Fibroblast of skin of right biceps (primary cell): ENCODE data around the gene ITGA2B.
"Not testable (repeated sequence)": the region's sequence is repeated elsewhere in the genome, so short reads cannot be mapped to it uniquely, and the experiment has no call there.

Source experiments
- DNase-seq: peaks from one replicate; pipeline ENCODE4 v3.0.0-alpha.2; 2013

The ITGA2B gene

DNA sequence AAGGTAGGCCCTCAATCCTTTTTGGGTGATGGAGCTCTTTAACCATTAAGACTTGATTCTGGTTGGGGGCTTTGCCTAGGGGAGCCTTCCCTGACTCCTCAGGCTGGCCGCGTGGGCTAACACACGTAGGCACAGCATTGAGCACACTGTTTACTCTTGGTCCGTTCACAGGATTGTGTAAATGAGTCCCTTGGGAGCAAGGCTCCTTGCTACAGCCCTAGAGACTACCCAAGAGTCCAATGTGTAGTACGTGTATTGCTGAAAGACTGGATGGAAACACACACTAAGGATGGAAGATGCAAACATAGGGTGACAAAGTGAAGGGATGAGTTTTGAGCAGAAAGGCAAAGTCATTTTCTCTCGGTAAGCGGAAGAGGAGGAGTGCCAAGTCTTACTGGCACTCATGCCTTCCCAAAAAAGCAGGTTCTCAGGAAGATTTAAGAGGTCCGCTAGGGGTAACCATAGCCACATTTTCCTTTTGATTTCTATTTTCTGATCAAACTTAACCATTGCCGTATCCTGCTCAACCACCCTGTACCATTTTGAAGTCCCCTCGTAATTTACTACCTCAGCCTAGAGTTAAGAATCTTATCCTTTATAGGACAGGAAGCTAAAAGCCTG lies 911 bp upstream of the ITGA2B start:
- no peak for DNase-seq

GRCh38 chr17:44389723-44390202 lies 314 bp upstream of the ITGA2B start:
- no peak for DNase-seq

GRCh38 chr17:44387804-44388203 lies 1.6 kb downstream of the ITGA2B start:
- DNase-seq: no peak

- no peak for DNase-seq
These were observed 3.3 kb downstream of the ITGA2B start for GRCh38 chr17:44386182-44386525.

DNA sequence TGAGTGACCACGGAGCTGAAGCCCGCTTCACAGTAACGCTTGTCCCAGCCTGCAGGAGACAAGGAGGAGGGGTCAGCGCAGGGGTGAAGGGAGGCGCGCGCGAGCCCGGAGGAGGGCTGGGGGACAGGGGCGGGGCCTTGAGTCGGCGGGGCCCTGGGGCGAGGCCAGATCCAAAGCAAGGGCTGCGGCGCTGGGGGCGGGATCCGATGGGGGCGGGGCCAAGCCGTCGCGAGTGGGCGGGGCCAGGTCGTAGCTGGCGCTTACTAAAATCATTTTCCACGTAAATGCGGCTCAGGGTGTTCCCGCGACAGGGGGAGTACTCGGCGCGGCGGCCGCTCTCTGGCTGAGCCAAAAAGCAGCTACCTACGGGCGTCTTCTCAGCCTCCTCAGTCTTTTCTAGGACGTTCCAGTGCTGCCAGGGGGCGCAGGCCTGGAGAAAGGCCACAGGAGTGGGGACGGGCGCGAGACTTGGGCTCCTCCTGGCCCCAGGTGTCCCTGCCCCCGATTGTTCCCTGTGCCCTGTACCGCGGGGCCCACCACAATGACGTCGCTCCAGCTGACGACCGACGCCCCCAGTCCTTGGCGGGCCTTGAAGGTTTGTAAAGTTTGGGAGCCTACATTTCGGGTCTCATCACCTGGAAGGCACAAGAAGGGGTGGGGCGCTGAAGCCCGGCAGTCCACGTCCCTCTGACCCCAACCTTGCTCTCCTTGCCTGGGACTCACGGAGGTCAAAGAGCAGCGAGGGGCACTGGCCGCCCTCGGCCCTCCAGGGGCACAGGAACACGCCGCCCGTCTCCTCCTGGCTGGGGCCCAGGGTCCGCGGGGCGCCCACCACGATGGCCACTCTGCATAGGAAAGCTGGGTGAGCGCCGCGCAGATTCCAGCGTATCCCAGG lies 3.9 kb downstream of the ITGA2B start:
- DNase-seq: peak; percentile 74

GRCh38 chr17:44384823-44385286 lies 4.6 kb downstream of the ITGA2B start:
- DNase-seq: peak; percentile 4

DNA sequence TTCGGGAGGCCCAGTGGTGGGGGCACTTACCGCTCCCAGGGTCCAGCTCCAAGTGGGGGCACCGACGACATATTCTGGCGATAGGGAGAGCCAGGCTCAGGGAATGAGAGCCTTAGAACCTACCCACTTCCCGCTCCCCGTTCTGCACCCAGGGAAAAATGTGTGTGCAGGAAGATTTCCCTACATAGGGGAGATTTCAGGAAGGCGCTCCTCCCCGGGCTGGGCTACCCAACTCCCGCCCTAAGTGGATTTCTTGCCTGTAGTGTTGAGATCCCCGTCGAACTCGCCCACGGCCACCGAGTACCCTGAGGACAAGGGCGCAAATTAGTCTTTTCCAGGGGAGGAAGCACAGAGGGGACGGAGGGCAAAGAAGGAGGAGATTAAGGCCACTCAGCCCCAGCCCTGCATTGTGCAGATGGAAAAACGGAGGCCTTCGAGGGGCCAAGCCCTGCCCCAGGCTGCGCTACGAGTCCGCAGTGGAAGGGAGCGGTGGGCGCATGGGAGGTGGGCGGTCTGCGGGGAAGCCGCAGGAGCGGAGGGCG lies 5.1 kb downstream of the ITGA2B start:
- DNase-seq: no peak

DNA sequence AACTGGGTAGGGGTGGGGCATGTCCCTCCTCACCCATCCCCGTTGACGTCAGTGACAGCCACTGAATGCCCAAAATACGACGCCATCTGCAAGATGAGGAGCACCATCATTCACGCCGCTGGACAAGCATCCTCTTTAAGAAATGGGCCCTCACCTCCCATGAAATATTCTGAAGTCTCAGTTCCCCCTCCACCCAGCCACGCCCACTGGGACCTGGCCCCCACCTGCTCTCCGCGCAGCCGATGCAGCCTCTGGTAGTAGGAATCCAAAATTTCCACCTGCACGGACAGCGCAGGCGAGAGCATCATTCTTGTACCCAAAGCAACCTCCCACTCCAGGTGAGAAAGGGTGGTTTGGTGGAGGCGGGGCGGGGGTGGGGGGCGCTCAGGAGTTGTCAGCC lies 5.6 kb downstream of the ITGA2B start:
- no peak for DNase-seq

GRCh38 chr17:44383363-44383762 lies 6.1 kb downstream of the ITGA2B start:
- no peak for DNase-seq

- no peak for DNase-seq
These were observed 6.5 kb downstream of the ITGA2B start for GRCh38 chr17:44382917-44383316.

DNA sequence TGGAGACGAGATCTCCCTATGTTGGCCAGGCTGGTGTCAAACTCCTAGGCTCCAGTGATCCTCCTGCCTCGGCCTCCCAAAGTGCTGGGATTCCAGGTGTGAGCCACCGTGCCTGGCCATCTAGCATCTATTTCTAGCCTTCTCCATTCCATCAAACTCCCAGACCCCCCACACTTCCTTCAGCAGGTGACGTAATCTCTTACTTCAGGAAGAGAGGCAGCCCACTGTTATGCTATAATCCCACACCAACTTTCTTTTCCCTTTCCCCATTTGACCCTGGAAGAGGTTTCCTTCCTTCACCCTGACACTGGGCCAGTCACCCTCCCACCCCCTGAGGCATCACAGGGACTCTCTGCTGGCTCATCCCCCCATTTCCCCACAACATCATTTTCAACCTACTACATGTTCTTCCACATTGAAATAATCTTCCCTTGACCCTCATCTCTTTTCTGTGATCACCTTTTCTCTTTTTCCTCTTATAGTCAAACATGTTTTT lies 7.6 kb downstream of the ITGA2B start:
- DNase-seq: no peak

- no peak for DNase-seq
These were observed 8.7 kb downstream of the ITGA2B start for GRCh38 chr17:44380767-44381166.

- no peak for DNase-seq
These were observed 9.6 kb downstream of the ITGA2B start for GRCh38 chr17:44379887-44380286.

DNA sequence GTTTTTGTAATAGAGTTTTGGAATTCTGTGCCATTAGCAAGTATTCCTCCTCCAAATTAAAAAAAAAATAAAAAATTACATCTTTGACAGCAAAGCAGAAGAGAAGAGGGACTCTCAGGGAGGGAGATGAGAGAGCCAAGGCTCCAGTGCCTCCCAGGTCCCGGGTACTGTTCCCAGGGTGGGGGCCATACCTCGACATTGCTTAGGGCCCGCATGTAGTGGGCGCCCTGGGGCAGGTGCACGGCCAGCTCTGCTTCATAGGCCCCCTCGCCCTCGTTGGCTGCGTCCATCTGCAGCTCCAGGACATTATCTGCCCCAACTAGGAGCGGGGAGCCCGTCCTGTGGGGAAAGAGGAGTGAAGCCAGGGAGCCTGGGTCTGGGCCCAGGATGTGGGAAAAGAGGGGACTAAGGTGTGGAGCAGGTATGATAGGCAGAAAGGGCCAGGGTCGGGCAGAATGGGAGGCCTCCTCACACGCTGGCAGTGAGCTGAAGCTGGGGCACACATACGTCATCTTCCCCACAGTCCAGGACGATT lies 11.2 kb downstream of the ITGA2B start:
- no peak for DNase-seq

DNA sequence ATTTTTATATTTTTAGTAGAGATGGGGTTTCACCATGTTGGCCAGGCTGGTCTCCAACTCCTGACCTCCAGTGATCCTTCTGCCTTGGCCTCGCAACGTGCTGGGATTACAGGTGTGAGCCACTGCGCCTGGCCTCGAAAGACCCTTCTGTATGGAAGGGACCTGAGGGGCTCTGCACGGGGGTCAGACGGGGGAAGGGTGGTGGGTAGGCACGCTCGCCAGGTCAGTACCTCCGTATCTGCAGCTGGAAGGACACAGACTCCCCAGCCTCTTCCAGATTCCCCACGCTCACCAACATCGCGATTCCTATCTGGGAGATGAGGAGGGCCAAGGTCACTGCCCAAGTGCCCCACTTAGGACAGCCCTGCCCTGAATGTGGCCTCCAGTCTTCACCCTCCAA lies 12.7 kb downstream of the ITGA2B start:
- DNase-seq: no peak

DNA sequence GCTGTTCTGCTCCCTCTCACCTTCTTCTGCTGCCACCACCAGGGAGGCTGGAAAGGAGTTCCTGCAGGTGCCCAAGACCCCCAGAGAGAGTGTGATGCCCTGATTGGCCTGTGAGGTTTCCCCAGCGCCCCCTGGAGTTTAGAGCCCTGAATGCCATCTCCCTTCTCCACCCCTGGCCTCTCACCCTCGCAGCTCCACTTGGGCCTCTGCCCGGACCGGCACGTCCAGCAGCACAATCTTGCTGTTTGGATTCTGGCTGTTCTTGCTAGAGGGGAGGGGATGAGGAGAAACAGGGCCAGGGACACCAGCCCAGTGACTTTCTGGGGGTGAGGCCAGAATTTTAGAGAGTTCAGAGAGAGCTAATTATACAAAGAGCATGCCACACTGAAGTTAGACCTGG lies 13.3 kb downstream of the ITGA2B start:
- DNase-seq: peak; percentile 6

- no peak for DNase-seq
These were observed 14.0 kb downstream of the ITGA2B start for GRCh38 chr17:44375196-44376017.

DNA sequence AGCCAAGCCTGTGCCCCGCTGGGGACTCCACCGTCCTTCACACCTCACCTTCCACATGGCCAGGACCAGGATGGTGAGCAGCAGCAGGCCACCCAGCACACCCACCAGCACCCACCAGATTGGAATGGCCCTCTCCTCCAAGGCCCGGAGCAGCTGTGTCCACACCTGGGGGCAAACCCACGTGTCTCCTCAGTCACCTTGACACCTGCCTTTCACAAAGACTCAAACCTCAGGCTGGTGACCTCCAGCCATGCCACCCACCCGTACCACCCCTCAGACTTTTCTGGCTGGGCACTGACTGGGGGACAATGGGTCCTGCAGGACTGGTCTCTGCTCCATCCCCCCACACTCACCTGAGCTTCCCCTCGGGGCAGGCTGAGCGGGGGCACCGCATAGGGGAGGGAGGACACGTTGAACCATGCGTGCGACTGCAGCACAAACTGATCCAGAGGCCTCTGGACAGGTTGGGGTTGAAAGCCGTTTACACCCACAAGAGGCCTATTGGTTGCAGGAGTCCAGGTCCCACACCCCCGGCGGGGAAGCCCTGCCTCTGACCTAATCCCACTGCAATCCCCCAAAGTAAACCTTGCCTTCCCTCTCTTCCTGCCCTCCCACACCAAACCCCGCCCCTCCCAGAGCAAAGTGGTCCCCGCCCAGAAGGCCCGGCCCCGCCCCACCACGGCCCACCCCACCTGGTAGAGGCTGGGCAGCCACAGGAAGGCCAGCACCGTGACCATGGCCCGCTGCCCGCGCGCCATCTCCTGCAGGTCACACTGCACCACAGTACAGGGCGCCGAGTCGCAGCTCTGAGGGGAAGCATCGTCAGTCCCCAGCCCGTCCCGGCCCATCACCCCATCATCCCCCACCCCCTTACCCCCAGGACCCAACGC lies 14.9 kb downstream of the ITGA2B start:
- peak; percentile 10 for DNase-seq

DNA sequence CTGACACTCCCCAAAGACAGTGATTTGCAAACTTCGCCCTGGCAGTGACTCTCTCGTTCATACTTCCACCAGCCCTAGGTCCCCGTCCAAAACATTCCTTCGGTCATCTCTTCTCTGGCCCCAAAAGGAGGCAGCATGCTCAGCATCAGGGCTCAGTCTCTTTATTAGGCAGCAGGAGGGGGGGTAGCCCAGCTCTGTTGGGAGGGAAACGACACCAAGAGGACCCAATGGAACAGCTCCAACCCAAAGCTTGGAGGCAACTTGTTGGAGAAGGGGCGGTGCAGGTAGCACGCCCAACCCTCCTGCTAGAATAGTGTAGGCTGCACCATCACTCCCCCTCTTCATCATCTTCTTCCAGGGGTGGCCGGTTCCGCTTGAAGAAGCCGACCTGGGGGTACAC lies 17.4 kb downstream of the ITGA2B start:
- DNase-seq: no peak

DNA sequence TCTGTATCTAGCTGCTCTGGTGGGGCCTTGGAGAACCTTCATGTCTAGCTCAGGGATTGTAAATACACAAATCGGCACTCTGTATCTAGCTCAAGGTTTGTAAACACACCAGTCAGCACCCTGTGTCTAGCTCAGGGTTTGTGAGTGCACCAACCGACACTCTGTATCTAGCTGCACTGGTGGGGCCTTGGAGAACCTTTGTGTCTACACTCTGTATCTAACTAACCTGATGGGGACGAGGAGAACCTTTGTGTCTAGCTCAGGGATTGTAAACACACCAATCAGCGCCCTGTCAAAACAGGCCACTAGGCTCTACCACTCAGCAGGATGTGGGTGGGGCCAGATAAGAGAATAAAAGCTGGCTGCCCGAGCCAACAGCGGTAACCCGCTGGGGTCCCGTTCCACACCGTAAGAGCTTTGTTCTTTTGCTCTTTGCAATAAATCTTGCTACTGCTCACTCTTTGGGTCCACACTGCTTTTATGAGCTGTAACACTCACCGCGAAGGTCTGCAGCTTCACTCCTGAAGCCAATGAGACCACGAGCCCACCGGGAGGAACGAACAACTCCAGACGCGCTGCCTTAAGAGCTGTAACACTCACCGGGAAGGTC lies 19.9 kb downstream of the ITGA2B start:
- DNase-seq: not testable (repeated sequence)
